GM18951 (cell line): ENCODE results near the gene TMEM117.

ENCODE experiments used
- POLR2A ChIP-seq: IDR thresholded peaks from 4 replicates; pipeline ENCODE4 v1.6.1; 2011; ENCODE audit warnings: mild to moderate bottlenecking; ENCODE audit not compliant: insufficient read length, insufficient read depth; ENCODE audit errors: extremely low read depth
- in situ Hi-C: fragments of 300-500 bp; cut with MboI; formaldehyde crosslinking; loops from one replicate; pipeline ENCODE4 v1.12.0; 2022; ENCODE audit warnings: low sequenced_read_pairs, mixed read lengths, inconsistent platforms; ENCODE audit not compliant: unreplicated experiment

TMEM117 gene

GRCh38 chr12:43973993-43974392 lies 138.1 kb downstream of the TMEM117 start:
- in situ Hi-C loops, result loop anchor here (25.0 kb wide), 1 partner anchor 963 kb away; no protein-coding TSS in a partner anchor

GRCh38 chr12:43976027-43976426 lies 140.1 kb downstream of the TMEM117 start:
- in situ Hi-C loops, result no loop called here
- no peak for TF ChIP-seq POLR2A

More at GRCh38 chr12:43973993-43974392, 138.1 kb downstream of the TMEM117 start:
- TF ChIP-seq POLR2A, result no peak

GRCh38 chr12:43978556-43978955 lies 142.7 kb downstream of the TMEM117 start:
- TF ChIP-seq POLR2A, result no peak
- in situ Hi-C loops, result no loop called here

GRCh38 chr12:43979450-43979849 lies 143.6 kb downstream of the TMEM117 start:
- in situ Hi-C loops, result no loop called here
- no peak for TF ChIP-seq POLR2A

GRCh38 chr12:43980627-43981191 lies 144.8 kb downstream of the TMEM117 start:
- in situ Hi-C loops, result no loop called here

GRCh38 chr12:43981726-43982125 lies 145.8 kb downstream of the TMEM117 start:
- no peak for TF ChIP-seq POLR2A
- in situ Hi-C loops, result no loop called here

More at GRCh38 chr12:43980627-43981191, 144.8 kb downstream of the TMEM117 start:
- no peak for TF ChIP-seq POLR2A

- in situ Hi-C loops, result no loop called here
- no peak for TF ChIP-seq POLR2A
Measured at GRCh38 chr12:43982544-43982943, 146.7 kb downstream of the TMEM117 start.

- TF ChIP-seq POLR2A, result no peak
- in situ Hi-C loops, result no loop called here
Measured at GRCh38 chr12:43988838-43989560, 153.1 kb downstream of the TMEM117 start.

GRCh38 chr12:43992856-43993255 lies 157.0 kb downstream of the TMEM117 start:
- no peak for TF ChIP-seq POLR2A
- in situ Hi-C loops, result no loop called here

GRCh38 chr12:44000309-44000952 lies 164.6 kb downstream of the TMEM117 start:
- in situ Hi-C loops, result no loop called here
- TF ChIP-seq POLR2A, result no peak

- in situ Hi-C loops, result no loop called here
- no peak for TF ChIP-seq POLR2A
Measured at GRCh38 chr12:44002607-44003006, 166.7 kb downstream of the TMEM117 start.

GRCh38 chr12:44003721-44004120 lies 167.8 kb downstream of the TMEM117 start:
- in situ Hi-C loops, result no loop called here
- TF ChIP-seq POLR2A, result no peak

- TF ChIP-seq POLR2A, result no peak
Measured at GRCh38 chr12:44015333-44015941, 179.6 kb downstream of the TMEM117 start.

GRCh38 chr12:44017216-44017615 lies 181.3 kb downstream of the TMEM117 start:
- TF ChIP-seq POLR2A, result no peak
- in situ Hi-C loops, result no loop called here

More at GRCh38 chr12:44015333-44015941, 179.6 kb downstream of the TMEM117 start:
- in situ Hi-C loops, result no loop called here

- no peak for TF ChIP-seq POLR2A
- in situ Hi-C loops, result no loop called here
Measured at GRCh38 chr12:44019118-44019517, 183.2 kb downstream of the TMEM117 start.
